HEK293 (cell line): ENCODE data around the gene PDLIM4.

Experiments used
- CTCF ChIA-PET: fragments of 350-600 bp; formaldehyde crosslinking; extraction: SDS; loops from one replicate; lab custom pipeline; 2021; ENCODE audit warnings: antibody characterized with exemption; lab: Yijun Ruan, JAX
- POLR2A ChIA-PET: fragments of 300-600 bp; formaldehyde crosslinking; extraction: SDS; loops from one replicate; lab custom pipeline; 2020; ENCODE audit warnings: antibody characterized with exemption, inconsistent platforms; lab: Yijun Ruan, JAX
- H3K27ac ChIP-seq: fragments of 200-500 bp; sonication (Bioruptor generic); 2 replicates; pipeline ENCODE4 v1.5.1; 2014; ENCODE audit warnings: low read depth, low read length, control low read depth, inconsistent platforms; ENCODE audit errors: extremely low read depth
- H3K36me3 ChIP-seq, 2 experiments: fragments of 200-500 bp in 1 of 2; sonication (Bioruptor generic) in 1 of 2; 1 replicate in 1 of 2; 2 replicates in 1 of 2; pipeline ENCODE4 v1.5.1; 2014 to 2017; ENCODE audit warnings: inconsistent platforms in 2 of 2, low read length in 2 of 2; ENCODE audit not compliant: control insufficient read depth in 2 of 2, insufficient read depth in 1 of 2
- H3K4me1 ChIP-seq: fragments of 200-500 bp; sonication (Bioruptor generic); 2 replicates; pipeline ENCODE4 v1.5.1; 2014; ENCODE audit warnings: mild to moderate bottlenecking, low read length, inconsistent platforms; ENCODE audit not compliant: control insufficient read depth, insufficient read depth
- H3K4me3 ChIP-seq: 2 replicates; pipeline ENCODE4 v1.5.1; 2011; ENCODE audit warnings: low read depth, mild to moderate bottlenecking, control low read depth, low read length, moderate library complexity
- H3K9me3 ChIP-seq: fragments of 200-500 bp; sonication (Bioruptor generic); 2 replicates; pipeline ENCODE4 v1.5.1; 2014; ENCODE audit warnings: low read depth, low read length, inconsistent platforms; ENCODE audit not compliant: control insufficient read depth, insufficient read depth
- KLF9 ChIP-seq: fragments of 450-650 bp; formaldehyde crosslinking; IDR thresholded peaks from 2 replicates; pipeline ENCODE4 v1.5.1; 2016; ENCODE audit warnings: missing biosample characterization, missing genetic modification characterization, low read depth
- SP2 ChIP-seq: fragments of 450-650 bp; formaldehyde crosslinking; IDR thresholded peaks from 2 replicates; pipeline ENCODE4 v1.5.1; 2016; ENCODE audit warnings: missing biosample characterization, missing genetic modification characterization
- ZBTB1 ChIP-seq: fragments of 450-650 bp; formaldehyde crosslinking; IDR thresholded peaks from 2 replicates; pipeline ENCODE4 v1.5.1; 2016; ENCODE audit warnings: missing biosample characterization, missing genetic modification characterization
- ZBTB11 ChIP-seq: fragments of 450-650 bp; formaldehyde crosslinking; conservative IDR thresholded peaks from 2 replicates; pipeline ENCODE4 v1.5.1; 2016; ENCODE audit warnings: low read depth, missing biosample characterization, missing genetic modification characterization
- ZBTB17 ChIP-seq: fragments of 450-650 bp; formaldehyde crosslinking; IDR thresholded peaks from 2 replicates; pipeline ENCODE4 v1.5.1; 2016; ENCODE audit warnings: missing biosample characterization, missing genetic modification characterization
- ZBTB8A ChIP-seq: fragments of 450-650 bp; formaldehyde crosslinking; IDR thresholded peaks from 2 replicates; pipeline ENCODE4 v1.5.1; 2016; ENCODE audit warnings: missing biosample characterization, missing genetic modification characterization
- ZFHX2 ChIP-seq: fragments of 450-650 bp; formaldehyde crosslinking; conservative IDR thresholded peaks from 2 replicates; pipeline ENCODE4 v1.5.1; 2016; ENCODE audit warnings: missing biosample characterization, missing genetic modification characterization
- ZNF10 ChIP-seq: fragments of 450-650 bp; formaldehyde crosslinking; IDR thresholded peaks from 2 replicates; pipeline ENCODE4 v1.5.1; 2017; ENCODE audit warnings: missing biosample characterization, missing genetic modification characterization
- ZNF2 ChIP-seq: fragments of 450-650 bp; formaldehyde crosslinking; IDR thresholded peaks from 2 replicates; pipeline ENCODE4 v1.5.1; 2016; ENCODE audit warnings: missing biosample characterization, missing genetic modification characterization
- ZNF24 ChIP-seq: fragments of 450-650 bp; formaldehyde crosslinking; IDR thresholded peaks from 2 replicates; pipeline ENCODE4 v1.5.1; 2016; ENCODE audit warnings: missing biosample characterization, missing genetic modification characterization
- ZNF48 ChIP-seq: fragments of 450-650 bp; formaldehyde crosslinking; IDR thresholded peaks from 2 replicates; pipeline ENCODE4 v1.5.1; 2016; ENCODE audit warnings: missing biosample characterization, missing genetic modification characterization
- ZNF513 ChIP-seq: fragments of 450-650 bp; IDR thresholded peaks from 2 replicates; pipeline ENCODE4 v1.5.1; 2018; ENCODE audit warnings: missing biosample characterization, missing genetic modification characterization
- ZNF521 ChIP-seq: fragments of 450-650 bp; formaldehyde crosslinking; IDR thresholded peaks from 2 replicates; pipeline ENCODE4 v1.5.1; 2017; ENCODE audit warnings: missing biosample characterization, mild to moderate bottlenecking, missing genetic modification characterization
- ZNF555 ChIP-seq: fragments of 450-650 bp; formaldehyde crosslinking; conservative IDR thresholded peaks from 2 replicates; pipeline ENCODE4 v1.5.1; 2017; ENCODE audit warnings: missing biosample characterization, mild to moderate bottlenecking, missing genetic modification characterization, inconsistent platforms
- ZNF621 ChIP-seq: fragments of 450-650 bp; formaldehyde crosslinking; IDR thresholded peaks from 2 replicates; pipeline ENCODE4 v1.5.1; 2017; ENCODE audit warnings: missing biosample characterization, missing genetic modification characterization
- ZNF624 ChIP-seq: fragments of 450-650 bp; formaldehyde crosslinking; IDR thresholded peaks from 2 replicates; pipeline ENCODE4 v1.5.1; 2017; ENCODE audit warnings: missing biosample characterization, missing genetic modification characterization
- ZNF658 ChIP-seq: fragments of 450-650 bp; formaldehyde crosslinking; IDR thresholded peaks from 2 replicates; pipeline ENCODE4; 2016; ENCODE audit warnings: missing biosample characterization, missing genetic modification characterization
- ZNF677 ChIP-seq: fragments of 450-650 bp; IDR thresholded peaks from 2 replicates; pipeline ENCODE4 v1.5.0; 2018; ENCODE audit warnings: missing biosample characterization, mild to moderate bottlenecking, missing genetic modification characterization, moderate library complexity
- ZSCAN5A ChIP-seq: fragments of 450-650 bp; formaldehyde crosslinking; IDR thresholded peaks from 2 replicates; pipeline ENCODE4 v1.5.1; 2016; ENCODE audit warnings: missing biosample characterization, missing genetic modification characterization
- TF ChIP-seq, protein P1 (sequence below): fragments of 450-650 bp; formaldehyde crosslinking; IDR thresholded peaks from 2 replicates; pipeline ENCODE4 v1.5.1; 2016; ENCODE audit warnings: missing biosample characterization, missing genetic modification characterization
- TF ChIP-seq, protein P2 (sequence below): fragments of 450-650 bp; formaldehyde crosslinking; IDR thresholded peaks from 2 replicates; pipeline ENCODE4 v1.5.1; 2016; ENCODE audit warnings: missing biosample characterization, missing genetic modification characterization, low read depth

Gene PDLIM4

DNA sequence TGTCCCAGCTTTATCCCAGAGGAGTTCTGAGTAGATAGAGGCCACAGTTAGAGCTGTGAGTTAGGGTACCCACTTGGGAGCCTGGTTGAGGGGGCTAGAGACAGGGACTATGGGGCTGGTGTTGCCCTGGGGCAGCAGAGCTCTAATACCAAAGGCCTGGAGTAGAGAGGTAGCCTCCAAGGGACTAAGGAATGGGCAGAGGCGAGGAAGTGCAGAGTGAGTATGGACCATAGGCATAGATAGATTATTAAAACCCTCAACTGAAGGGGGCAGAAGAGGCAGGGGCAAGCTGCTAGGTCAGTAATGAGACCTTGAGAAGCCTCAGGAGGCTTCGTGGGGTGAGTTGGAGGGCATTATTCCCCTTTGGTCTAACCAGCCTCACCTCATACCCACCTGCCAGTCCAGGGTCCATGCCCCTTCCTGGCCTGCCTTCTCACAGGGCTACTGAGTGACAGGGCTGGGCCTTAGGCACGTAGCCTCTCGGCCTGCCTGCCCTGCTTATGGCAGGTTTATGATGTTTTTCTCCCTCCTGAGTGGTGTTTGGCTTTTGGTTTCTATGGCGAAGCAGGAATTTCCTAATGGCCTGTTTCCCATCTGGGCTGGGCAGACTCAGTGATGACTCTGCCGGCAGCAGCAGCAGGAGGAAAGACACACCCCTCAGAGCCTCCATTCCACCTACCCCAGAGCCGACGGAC lies 8.0 kb downstream of the PDLIM4 start:
- Histone ChIP-seq H3K9me3 (no peaks in the 10 kb centered on the region), H3K36me3 (no peaks in the 10 kb centered on the region), H3K4me1 (no peaks in the 10 kb centered on the region; the same call in 1 of the 2 replicates), H3K27ac (no peak overlapping the region), H3K4me3 (no peak overlapping the region)
- POLR2A ChIA-PET: no interaction called here
- CTCF ChIA-PET: interaction anchor here (0.7 to 1.7 kb wide), 6 partner anchors 7 to 30 kb away, joined by 3 to 5 read pairs (median 4); no protein-coding TSS in a partner anchor
- TF ChIP-seq KLF9 (tag by site-specific recombination) (peak; percentile 23; the same call in 1 of the 2 replicates), ZBTB17 (tag by site-specific recombination) (peak; percentile 27; the same call in 1 of the 2 replicates), SP2 (tag by site-specific recombination) (peak; percentile 24; the same call in 1 of the 2 replicates), ZBTB8A (tag by site-specific recombination) (0 out of 2 replicates have a peak, but pooled peaks have one; percentile 14), ZSCAN5A (no peak)

- H3K36me3 ChIP-seq: no peaks in the 10 kb centered on the region
- H3K4me1 ChIP-seq: no peaks in the 10 kb centered on the region; the same call in 1 of the 2 replicates
- no peak overlapping the region for H3K4me3 ChIP-seq
- H3K9me3 ChIP-seq: no peaks in the 10 kb centered on the region
- TF ChIP-seq ZNF24 (tag by site-specific recombination) (no peak), ZNF658 (tag by site-specific recombination) (no peak), ZNF555 (tag by site-specific recombination) (no peak), ZNF10 (tag by site-specific recombination) (no peak), ZNF521 (no peak), ZBTB11 (no peak), ZNF621 (tag by site-specific recombination) (no peak), ZNF624 (tag by site-specific recombination) (no peak), ZBTB1 (no peak), ZNF2 (tag by site-specific recombination) (no peak), ZNF48 (tag by site-specific recombination) (no peak), ZNF677 (tag by site-specific recombination) (no peak), ZNF513 (tag by site-specific recombination) (no peak), ZFHX2 (no peak)
- TF ChIP-seq, protein P1, sequence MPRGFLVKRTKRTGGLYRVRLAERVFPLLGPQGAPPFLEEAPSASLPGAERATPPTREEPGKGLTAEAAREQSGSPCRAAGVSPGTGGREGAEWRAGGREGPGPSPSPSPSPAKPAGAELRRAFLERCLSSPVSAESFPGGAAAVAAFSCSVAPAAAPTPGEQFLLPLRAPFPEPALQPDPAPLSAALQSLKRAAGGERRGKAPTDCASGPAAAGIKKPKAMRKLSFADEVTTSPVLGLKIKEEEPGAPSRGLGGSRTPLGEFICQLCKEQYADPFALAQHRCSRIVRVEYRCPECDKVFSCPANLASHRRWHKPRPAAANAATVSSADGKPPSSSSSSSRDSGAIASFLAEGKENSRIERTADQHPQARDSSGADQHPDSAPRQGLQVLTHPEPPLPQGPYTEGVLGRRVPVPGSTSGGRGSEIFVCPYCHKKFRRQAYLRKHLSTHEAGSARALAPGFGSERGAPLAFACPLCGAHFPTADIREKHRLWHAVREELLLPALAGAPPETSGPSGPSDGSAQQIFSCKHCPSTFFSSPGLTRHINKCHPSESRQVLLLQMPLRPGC (tag by site-specific recombination): no peak
- TF ChIP-seq, protein P2, sequence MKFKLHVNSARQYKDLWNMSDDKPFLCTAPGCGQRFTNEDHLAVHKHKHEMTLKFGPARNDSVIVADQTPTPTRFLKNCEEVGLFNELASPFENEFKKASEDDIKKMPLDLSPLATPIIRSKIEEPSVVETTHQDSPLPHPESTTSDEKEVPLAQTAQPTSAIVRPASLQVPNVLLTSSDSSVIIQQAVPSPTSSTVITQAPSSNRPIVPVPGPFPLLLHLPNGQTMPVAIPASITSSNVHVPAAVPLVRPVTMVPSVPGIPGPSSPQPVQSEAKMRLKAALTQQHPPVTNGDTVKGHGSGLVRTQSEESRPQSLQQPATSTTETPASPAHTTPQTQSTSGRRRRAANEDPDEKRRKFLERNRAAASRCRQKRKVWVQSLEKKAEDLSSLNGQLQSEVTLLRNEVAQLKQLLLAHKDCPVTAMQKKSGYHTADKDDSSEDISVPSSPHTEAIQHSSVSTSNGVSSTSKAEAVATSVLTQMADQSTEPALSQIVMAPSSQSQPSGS (tag by site-specific recombination): no peak
- TF ChIP-seq, all 188 proteins: peak for 0
- H3K27ac ChIP-seq: no peak overlapping the region
- ChIA-PET CTCF (interaction anchor here (0.6 to 1.1 kb wide), 2 partner anchors 28 to 31 kb away, joined by 3 to 4 read pairs; no protein-coding TSS in a partner anchor), POLR2A (no interaction called here)
Measured at GRCh38 chr5:132266031-132266835, 8.7 kb downstream of the PDLIM4 start.
